Measurements from ENCODE around the gene UBE4B. TPM values are rescaled to one million over a fixed set of nuclear protein-coding genes. Genes with fewer than 3 reads are reported as not detected.

The UBE4B gene
- polyA plus RNA-seq, 3 donors = 6.0 to 34.6 (median 9.2) TPM

DNA sequence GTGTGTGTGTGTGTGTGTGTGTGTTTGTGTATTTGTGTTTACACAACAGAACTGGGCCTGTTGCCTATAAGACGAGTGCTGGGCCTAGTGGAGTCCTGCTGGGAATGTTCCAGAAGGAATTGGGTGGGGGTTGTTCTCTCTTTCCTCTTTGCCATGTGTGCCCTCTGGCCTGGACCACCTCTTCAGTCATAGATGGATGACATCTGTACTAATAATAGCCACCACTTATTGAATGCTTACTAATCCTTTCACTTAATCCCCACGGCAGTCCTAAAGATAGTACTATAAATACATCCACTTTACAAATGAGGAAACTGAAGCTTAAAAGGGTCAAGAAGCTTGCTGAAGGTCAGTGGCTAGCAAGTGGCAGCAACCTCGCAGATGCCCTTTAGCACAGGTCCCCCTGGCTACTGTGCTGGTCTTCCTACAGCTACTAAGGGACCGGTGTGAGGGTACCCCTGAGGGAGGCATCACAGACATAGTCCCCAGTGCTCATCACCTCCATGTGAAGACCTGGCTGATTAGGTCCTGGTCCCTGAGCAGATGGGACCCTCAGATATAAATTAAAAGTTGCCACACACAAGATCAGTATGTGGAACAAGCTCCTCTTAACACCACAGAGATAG lies 122.4 kb downstream of the UBE4B start:
- Histone ChIP-seq H3K27ac (ENCODE audit: low read depth in 1 of 2, low read length in 2 of 2) (peak overlapping the region in 1 of 2 donors; percentile 20), H3K4me3 (replicated peaks in 1 of 3; ENCODE audit: low read depth in 2 of 3, low read length in 3 of 3) (no peak overlapping the region), H2AFZ (ENCODE audit: insufficient read depth, low read depth, low read length, poor library complexity, severe bottlenecking) (no peak overlapping the region), H3K9me3 (replicated peaks in 1 of 2; ENCODE audit: control insufficient read depth in 1 of 2, insufficient read depth in 1 of 2, low read length in 2 of 2) (no peaks in the 10 kb centered on the region), H3K4me1 (ENCODE audit: control insufficient read depth in 1 of 2, insufficient read depth in 2 of 2, low read length in 2 of 2) (peaks cover 6 to 14% of the 10 kb centered on the region in 2 donors), H3K27me3 (ENCODE audit: control insufficient read depth in 2 of 2, insufficient read depth in 2 of 2, low read length in 2 of 2) (no peaks in the 10 kb centered on the region), H3K9ac (ENCODE audit: insufficient read depth, low read length, poor library complexity, severe bottlenecking) (peak overlapping the region; percentile 4), H3K4me2 (replicated peaks; ENCODE audit: extremely low read depth, low read length, poor library complexity, severe bottlenecking) (no peak overlapping the region), H4K20me1 (ENCODE audit: insufficient read depth, low read length) (no peaks in the 10 kb centered on the region), H3K36me3 (replicated peaks in 1 of 2; ENCODE audit: control insufficient read depth in 1 of 2, insufficient read depth in 2 of 2, low read length in 2 of 2) (peaks cover 24 to 74% of the 10 kb centered on the region in 2 donors), H3K79me2 (ENCODE audit: insufficient read depth, low read length) (no peaks in the 10 kb centered on the region)
- DNase-seq = no peak
- TF ChIP-seq, protein P1, sequence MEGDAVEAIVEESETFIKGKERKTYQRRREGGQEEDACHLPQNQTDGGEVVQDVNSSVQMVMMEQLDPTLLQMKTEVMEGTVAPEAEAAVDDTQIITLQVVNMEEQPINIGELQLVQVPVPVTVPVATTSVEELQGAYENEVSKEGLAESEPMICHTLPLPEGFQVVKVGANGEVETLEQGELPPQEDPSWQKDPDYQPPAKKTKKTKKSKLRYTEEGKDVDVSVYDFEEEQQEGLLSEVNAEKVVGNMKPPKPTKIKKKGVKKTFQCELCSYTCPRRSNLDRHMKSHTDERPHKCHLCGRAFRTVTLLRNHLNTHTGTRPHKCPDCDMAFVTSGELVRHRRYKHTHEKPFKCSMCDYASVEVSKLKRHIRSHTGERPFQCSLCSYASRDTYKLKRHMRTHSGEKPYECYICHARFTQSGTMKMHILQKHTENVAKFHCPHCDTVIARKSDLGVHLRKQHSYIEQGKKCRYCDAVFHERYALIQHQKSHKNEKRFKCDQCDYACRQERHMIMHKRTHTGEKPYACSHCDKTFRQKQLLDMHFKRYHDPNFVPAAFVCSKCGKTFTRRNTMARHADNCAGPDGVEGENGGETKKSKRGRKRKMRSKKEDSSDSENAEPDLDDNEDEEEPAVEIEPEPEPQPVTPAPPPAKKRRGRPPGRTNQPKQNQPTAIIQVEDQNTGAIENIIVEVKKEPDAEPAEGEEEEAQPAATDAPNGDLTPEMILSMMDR (IDR thresholded peaks at IDR 0.05) = no peak
- Mint-ChIP-seq H3K36me3 (peaks cover 44 to 80% of the 10 kb centered on the region in 2 donors), H3K9me3 (no peaks in the 10 kb centered on the region), H3K4me3 (no peak overlapping the region), H3K27ac (peak overlapping the region in 2 of 7 donors; percentile 36 to 63), H3K27me3 (ENCODE audit: low read depth in 3 of 3) (no peaks in the 10 kb centered on the region), H3K4me1 (peaks cover 12% of the 10 kb centered on the region)
- WGBS (ENCODE audit: insufficient coverage) = 100% methylated on average over 2 of the region's 4 CpGs
- intact Hi-C loops (cut with micrococcal nuclease) = no loop called here

DNA sequence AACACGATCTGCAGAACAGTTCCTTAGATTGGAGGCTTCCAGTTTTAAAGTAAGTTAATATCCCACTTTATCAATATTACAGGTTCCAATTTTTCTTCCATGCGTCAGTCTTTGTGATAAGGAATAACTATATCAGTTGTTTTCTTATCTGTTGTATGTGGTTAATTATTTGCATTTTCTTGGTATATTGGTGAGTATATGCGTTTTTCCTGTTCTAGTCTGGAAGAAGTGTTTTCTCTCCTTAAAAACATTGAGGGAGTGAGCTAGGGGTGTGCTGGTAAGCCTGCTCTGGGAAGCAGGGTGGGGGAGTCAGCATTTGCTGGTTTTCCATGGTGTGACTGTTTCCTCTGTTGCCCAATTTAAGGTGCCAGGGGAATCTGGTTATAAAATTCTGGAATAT lies 127.4 kb downstream of the UBE4B start:
- Histone ChIP-seq H3K4me1 (ENCODE audit: control insufficient read depth in 1 of 2, insufficient read depth in 2 of 2, low read length in 2 of 2) (no peaks in the 10 kb centered on the region), H3K9me3 (replicated peaks in 1 of 2; ENCODE audit: control insufficient read depth in 1 of 2, insufficient read depth in 1 of 2, low read length in 2 of 2) (no peaks in the 10 kb centered on the region), H3K4me2 (replicated peaks; ENCODE audit: extremely low read depth, low read length, poor library complexity, severe bottlenecking) (no peak overlapping the region), H3K36me3 (replicated peaks in 1 of 2; ENCODE audit: control insufficient read depth in 1 of 2, insufficient read depth in 2 of 2, low read length in 2 of 2) (peaks cover 59 to 92% of the 10 kb centered on the region in 2 donors), H3K79me2 (ENCODE audit: insufficient read depth, low read length) (no peaks in the 10 kb centered on the region), H3K9ac (ENCODE audit: insufficient read depth, low read length, poor library complexity, severe bottlenecking) (no peak overlapping the region), H4K20me1 (ENCODE audit: insufficient read depth, low read length) (no peaks in the 10 kb centered on the region), H3K4me3 (replicated peaks in 1 of 3; ENCODE audit: low read depth in 2 of 3, low read length in 3 of 3) (no peak overlapping the region), H3K27ac (ENCODE audit: low read depth in 1 of 2, low read length in 2 of 2) (no peak overlapping the region), H3K27me3 (ENCODE audit: control insufficient read depth in 2 of 2, insufficient read depth in 2 of 2, low read length in 2 of 2) (no peaks in the 10 kb centered on the region), H2AFZ (ENCODE audit: insufficient read depth, low read depth, low read length, poor library complexity, severe bottlenecking) (no peak overlapping the region)
- peaks cover 66 to 85% of the 10 kb centered on the region in 2 donors for H3K36me3 Mint-ChIP-seq
- WGBS (ENCODE audit: insufficient coverage) = no CpG with 5 or more reads among the region's 3 CpGs
- TF ChIP-seq, protein P1 (IDR thresholded peaks at IDR 0.05) = no peak
- no peaks in the 10 kb centered on the region for H3K4me1 Mint-ChIP-seq
- H3K9me3 Mint-ChIP-seq = no peaks in the 10 kb centered on the region
- no peaks in the 10 kb centered on the region for H3K27me3 Mint-ChIP-seq (ENCODE audit: low read depth in 3 of 3)
- H3K4me3 Mint-ChIP-seq = no peak overlapping the region
- intact Hi-C loops (cut with micrococcal nuclease) = no loop called here
- H3K27ac Mint-ChIP-seq = peak overlapping the region in 1 of 7 donors; percentile 12
- no peak for DNase-seq

All from CD14-positive monocyte (primary cell).